CD4-positive, alpha-beta T cell treated with Interferon gamma for 1 hour (primary cell): ENCODE data around the gene DDT.
"Not testable (repeated sequence)": the region's sequence is repeated elsewhere in the genome, so short reads cannot be mapped to it uniquely, and the experiment has no call there.

Source experiments
- DNase-seq: peaks from one replicate; pipeline ENCODE4 v3.0.0-alpha.2; 2020

Gene DDT

DNA sequence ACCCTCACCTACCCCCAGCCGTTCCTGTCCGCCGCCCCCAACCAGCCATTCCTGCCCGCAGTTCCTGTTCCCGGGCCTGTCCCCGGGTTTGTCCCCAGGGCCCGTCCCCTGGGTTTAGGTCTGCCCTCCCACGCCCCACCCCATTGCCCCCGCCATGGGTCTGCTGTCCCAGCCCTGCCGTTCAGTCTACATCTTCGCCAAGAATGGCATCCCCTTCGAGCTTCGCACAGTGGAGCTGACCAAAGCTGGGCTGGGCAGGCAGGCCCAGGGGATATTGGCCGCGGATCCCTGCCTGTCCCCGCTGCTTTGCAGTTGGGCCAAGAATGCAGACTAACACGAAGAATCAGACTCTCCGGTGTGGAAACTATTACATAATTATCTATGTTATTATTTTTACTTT is 24.5 kb downstream of the DDT start:
- not testable (repeated sequence) for DNase-seq

DNA sequence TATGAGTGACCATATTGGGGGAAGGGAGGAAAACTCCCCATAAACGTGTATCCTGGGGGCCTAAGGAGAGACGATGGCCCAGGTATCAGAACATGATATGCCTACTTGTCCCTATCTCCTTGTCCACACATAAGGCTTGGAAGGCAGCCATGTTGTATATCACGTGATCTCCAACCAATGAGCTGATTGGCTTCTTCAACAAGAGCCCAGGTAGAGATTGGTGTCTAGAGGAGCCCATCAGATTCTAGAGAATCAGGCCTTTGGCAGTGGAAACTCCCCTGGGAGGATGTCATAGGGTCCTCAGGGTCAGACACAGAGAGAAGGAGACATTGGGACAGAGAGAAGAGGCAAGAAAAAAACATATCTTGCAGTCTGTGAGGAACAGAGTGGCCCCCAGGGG is 26.9 kb downstream of the DDT start:
- DNase-seq: not testable (repeated sequence)

DNA sequence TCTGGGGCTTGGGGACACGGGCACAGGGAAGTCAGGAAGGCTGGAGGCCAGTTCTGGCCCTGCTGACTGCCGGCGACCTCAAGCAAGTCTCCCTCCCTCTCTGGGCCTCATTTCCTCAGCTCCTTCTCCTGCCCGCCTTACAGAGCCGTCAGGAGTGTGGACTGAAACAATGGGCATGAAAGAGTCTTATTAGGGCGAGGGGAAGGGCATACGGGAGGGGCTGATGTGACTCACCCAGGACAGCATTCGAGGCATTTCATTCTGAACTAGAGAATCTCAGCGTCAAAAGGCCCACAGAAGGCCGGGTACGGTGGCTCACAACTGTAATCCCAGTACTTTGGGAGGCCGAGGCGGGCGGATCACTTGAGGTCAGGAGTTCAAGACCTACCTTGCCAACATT is 34.1 kb downstream of the DDT start:
- DNase-seq: not testable (repeated sequence)

DNA sequence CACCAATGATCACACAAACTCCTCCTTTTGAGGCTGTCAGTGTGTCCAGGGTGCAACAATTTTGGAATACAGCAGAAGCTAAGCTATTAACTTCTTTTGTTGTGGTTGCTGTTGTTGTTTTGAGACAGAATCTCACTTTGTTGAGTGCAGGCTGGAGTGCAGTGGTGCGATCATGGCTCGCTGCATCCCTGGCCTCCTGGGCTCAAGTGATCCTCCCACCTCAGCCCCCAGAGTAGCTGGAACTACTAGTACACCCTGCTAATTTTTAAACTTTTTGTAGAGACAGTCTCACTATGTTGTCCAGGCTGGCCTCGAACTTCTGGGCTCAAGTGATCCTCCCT is 35.3 kb downstream of the DDT start:
- no peak for DNase-seq

- no peak for DNase-seq
Observed at GRCh38 chr22:23938328-23939016, 35.8 kb downstream of the DDT start.

DNA sequence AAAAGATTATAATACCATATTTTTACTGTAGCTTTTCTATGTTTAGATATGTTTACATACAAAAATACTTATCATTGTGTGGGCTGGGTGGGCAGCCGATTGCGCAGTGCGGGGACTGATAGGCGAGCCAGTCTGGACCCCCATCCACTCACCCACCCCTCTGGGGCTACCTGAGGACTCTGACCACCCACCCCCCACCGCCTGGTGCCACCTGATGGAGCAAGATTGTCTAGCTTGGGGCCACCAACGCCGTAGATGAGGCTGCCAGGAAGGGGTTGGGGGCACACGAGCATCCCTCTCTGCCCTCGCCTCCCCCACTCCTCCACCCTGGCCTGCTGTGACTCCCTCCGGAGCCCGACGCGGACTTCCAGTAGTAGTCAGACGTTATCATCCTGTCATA is 47.7 kb downstream of the DDT start:
- no peak for DNase-seq

DNA sequence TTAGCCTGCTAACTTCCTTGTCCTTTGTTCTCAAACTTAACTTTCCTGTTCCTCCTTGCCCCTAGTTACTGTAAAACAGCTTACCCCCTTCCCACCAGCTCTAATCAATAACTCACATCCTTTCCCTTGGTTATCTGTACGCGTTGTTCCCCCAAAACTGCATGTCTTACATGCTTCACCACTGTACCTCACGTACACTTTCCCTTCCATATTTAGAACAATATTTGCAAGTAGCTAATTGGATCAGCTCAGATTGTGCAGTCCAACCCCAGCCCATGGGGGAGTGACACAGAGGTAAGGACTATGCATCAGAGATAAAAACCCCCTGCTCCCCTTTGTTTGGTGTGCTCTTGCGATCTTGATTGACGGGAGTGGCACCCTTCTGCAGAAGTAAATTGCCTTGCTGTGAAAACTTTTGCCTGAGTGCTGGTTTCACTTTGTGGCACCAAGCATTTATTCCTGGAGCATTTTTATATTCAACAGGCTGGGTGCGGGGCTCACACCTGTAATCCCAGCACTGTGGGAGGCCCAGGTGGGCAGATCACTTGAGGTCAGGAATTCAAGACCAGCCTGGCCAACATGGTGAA is 49.1 kb downstream of the DDT start:
- DNase-seq: no peak

DNA sequence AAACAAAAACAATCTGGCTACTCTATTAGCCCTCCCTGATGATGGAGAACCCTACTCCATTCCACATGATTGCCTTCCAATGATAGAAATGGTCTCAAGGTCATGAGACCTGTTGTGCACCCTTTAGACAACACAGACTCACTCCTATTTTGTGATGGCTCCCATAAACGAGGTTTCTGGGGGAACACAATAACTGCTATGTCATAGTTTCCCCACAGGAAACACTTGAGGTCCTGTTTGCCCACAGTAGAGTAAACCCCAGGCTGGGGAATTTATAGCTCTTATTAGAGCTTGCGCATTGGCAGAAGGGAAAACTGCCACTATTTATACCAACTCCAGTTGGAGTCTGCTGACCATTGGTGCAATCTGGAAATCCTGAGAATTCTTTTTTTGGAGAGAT is 51.3 kb downstream of the DDT start:
- no peak for DNase-seq

GRCh38 chr22:23921586-23922201 is 52.5 kb downstream of the DDT start:
- DNase-seq: not testable (repeated sequence)
